NB4 (cell line): ENCODE data around the gene DENND4C.
"Not testable (repeated sequence)": the region's sequence is repeated elsewhere in the genome, so short reads cannot be mapped to it uniquely, and the experiment has no call there.

ENCODE experiments used
- CTCF ChIP-seq: IDR thresholded peaks from one replicate; pipeline ENCODE4 v1.5.1; 2012; ENCODE audit warnings: low read depth, low read length
- MAX ChIP-seq: IDR thresholded peaks from 2 replicates; pipeline ENCODE4 v1.6.1; 2011; ENCODE audit warnings: low read depth, low read length

- not testable (repeated sequence) for TF ChIP-seq MAX, CTCF
These were observed 172.7 kb downstream of the DENND4C start for GRCh38 chr9:19403231-19403630.
